ENCODE results near the gene S100A11.

DNA sequence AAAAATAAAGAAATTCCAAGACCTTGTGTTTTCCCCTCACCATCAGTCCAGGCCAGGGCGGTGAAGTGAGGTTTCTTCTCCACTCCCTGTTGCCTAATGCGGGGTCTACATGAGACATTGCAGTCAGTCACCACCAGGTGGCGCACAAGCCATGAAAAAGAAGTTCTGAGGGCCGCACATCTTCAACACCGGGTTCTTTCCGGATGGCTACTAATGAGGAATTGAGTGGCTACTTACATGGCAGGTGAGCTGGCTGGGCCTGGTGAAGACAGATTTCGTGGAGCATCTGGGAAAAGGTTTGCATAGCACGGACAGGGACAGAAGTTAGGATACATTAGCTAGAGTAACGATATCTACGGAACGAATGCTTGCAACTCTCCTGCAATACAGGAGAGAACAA, 15.8 kb upstream of the S100A11 start:
- TF ChIP-seq POLR2A (IDR thresholded peaks at IDR 0.05; ENCODE audit: low read depth, low read length) (no peak), TAF1 (IDR thresholded peaks at IDR 0.05; ENCODE audit: borderline replicate concordance, low read depth, low read length) (no peak)

All from GM12892 (cell line).